IMR-90 (cell line): Measurements from ENCODE around the gene KCNIP3. TPM values are rescaled to one million over a fixed set of nuclear protein-coding genes. Genes with fewer than 3 reads are reported as not detected.
A peak's percentile ranks its signal among the peaks of the same experiment; 100 is the strongest.

Source experiments
- ATAC-seq: fragments of 200-7000 bp; cut with Tn5 transposase; 2 replicates; pipeline ENCODE4 v1.9.1; 2020; ENCODE audit warnings: low read depth, mild to moderate bottlenecking, moderate library complexity
- BruUV-seq: library from RNA; stranded (reverse); fragments of 400-500 nt; replicated peaks from 2 replicates; lab custom pipeline; 2021; lab: Mats Ljungman, UMichigan
- CTCF ChIA-PET: fragments of 300-600 bp; formaldehyde crosslinking; extraction: SDS; loops from one replicate; lab custom pipeline; 2021; ENCODE audit warnings: antibody characterized with exemption; lab: Yijun Ruan, JAX
- POLR2A ChIA-PET: fragments of 300-600 bp; sonication (Branson Sonifier 250); formaldehyde crosslinking; loops from one replicate; lab custom pipeline; 2022; ENCODE audit warnings: antibody characterized with exemption; ENCODE audit not compliant: unreplicated experiment; lab: Charles Lee
- DNase-seq: peaks from one replicate; pipeline ENCODE4 v3.0.0; 2013
- H2AFZ ChIP-seq: replicated peaks from 2 replicates; pipeline ENCODE3; 2013; ENCODE audit warnings: low read length, mild to moderate bottlenecking; ENCODE audit not compliant: poor library complexity
- H2AK5ac ChIP-seq: 2 replicates; pipeline ENCODE4 v1.6.1; 2013; ENCODE audit warnings: low read depth, low read length, inconsistent platforms
- H2AK9ac ChIP-seq: replicated peaks from 2 replicates; pipeline ENCODE3; 2013; ENCODE audit warnings: mild to moderate bottlenecking, low read depth, low read length, moderate library complexity; ENCODE audit not compliant: poor library complexity
- H2BK120ac ChIP-seq: 2 replicates; pipeline ENCODE4 v1.6.1; 2013; ENCODE audit warnings: low read depth, low read length, inconsistent platforms
- H2BK15ac ChIP-seq: 3 replicates; pipeline ENCODE4 v1.6.1; 2013; ENCODE audit warnings: low read depth, low read length, inconsistent platforms
- H2BK20ac ChIP-seq: 2 replicates; pipeline ENCODE4 v1.6.1; 2013; ENCODE audit warnings: low read depth, mild to moderate bottlenecking, inconsistent platforms, low read length, moderate library complexity
- H2BK5ac ChIP-seq: 2 replicates; pipeline ENCODE4 v1.6.1; 2013; ENCODE audit warnings: mild to moderate bottlenecking, low read depth, low read length, inconsistent platforms; ENCODE audit not compliant: poor library complexity, severe bottlenecking
- H3K14ac ChIP-seq: replicated peaks from 2 replicates; pipeline ENCODE4 v1.6.1; 2013; ENCODE audit warnings: low read depth, low read length, inconsistent platforms
- H3K18ac ChIP-seq: 2 replicates; pipeline ENCODE4 v1.6.1; 2013; ENCODE audit warnings: low read depth, low read length, control low read depth
- H3K23ac ChIP-seq: 2 replicates; pipeline ENCODE4 v1.6.1; 2013; ENCODE audit warnings: low read depth, low read length, inconsistent platforms
- H3K27ac ChIP-seq: 2 replicates; pipeline ENCODE4 v1.5.1; 2013; ENCODE audit warnings: mild to moderate bottlenecking, control low read depth, low read length; ENCODE audit not compliant: insufficient read depth
- H3K27me3 ChIP-seq: 2 replicates; pipeline ENCODE4 v1.6.1; 2013; ENCODE audit warnings: low read length; ENCODE audit not compliant: control insufficient read depth, insufficient read depth
- H3K36me3 ChIP-seq: 2 replicates; pipeline ENCODE4 v1.6.1; 2013; ENCODE audit warnings: low read length, mixed read lengths; ENCODE audit not compliant: control insufficient read depth, insufficient read depth
- H3K4ac ChIP-seq: 2 replicates; pipeline ENCODE4 v1.6.1; 2013; ENCODE audit warnings: low read depth, low read length, inconsistent platforms
- H3K4me1 ChIP-seq: 2 replicates; pipeline ENCODE4 v1.6.1; 2013; ENCODE audit warnings: low read length, mixed read lengths; ENCODE audit not compliant: control insufficient read depth, insufficient read depth
- H3K4me2 ChIP-seq: 2 replicates; pipeline ENCODE4 v1.6.1; 2013; ENCODE audit warnings: low read depth, mild to moderate bottlenecking, control low read depth, low read length, moderate library complexity
- H3K4me3 ChIP-seq: 2 replicates; pipeline ENCODE4 v1.5.1; 2013; ENCODE audit warnings: low read depth, mild to moderate bottlenecking, control low read depth, low read length, moderate library complexity; ENCODE audit not compliant: insufficient read depth
- H3K56ac ChIP-seq: 2 replicates; pipeline ENCODE4 v1.6.1; 2013; ENCODE audit warnings: low read length, inconsistent platforms; ENCODE audit not compliant: insufficient read depth; ENCODE audit errors: extremely low read depth
- H3K79me1 ChIP-seq, 2 experiments: 2 replicates each; pipeline ENCODE4 v1.6.1; 2013; ENCODE audit warnings: low read length in 2 of 2, inconsistent platforms in 1 of 2, low read depth in 1 of 2
- H3K9ac ChIP-seq: 2 replicates; pipeline ENCODE4 v1.6.1; 2013; ENCODE audit warnings: low read depth, low read length, control low read depth
- H3K9me1 ChIP-seq: 2 replicates; pipeline ENCODE4 v1.6.1; 2013; ENCODE audit warnings: low read length, inconsistent platforms; ENCODE audit not compliant: insufficient read depth
- H3K9me3 ChIP-seq: 2 replicates; pipeline ENCODE4 v1.6.1; 2013; ENCODE audit warnings: low read length; ENCODE audit not compliant: control insufficient read depth, insufficient read depth
- H4K20me1 ChIP-seq: 2 replicates; pipeline ENCODE4 v1.6.1; 2013; ENCODE audit warnings: low read length, inconsistent platforms; ENCODE audit not compliant: insufficient read depth
- H4K5ac ChIP-seq: 2 replicates; pipeline ENCODE4 v1.6.1; 2013; ENCODE audit warnings: mild to moderate bottlenecking, low read depth, low read length, control low read depth
- H4K8ac ChIP-seq, 2 experiments: 2 replicates each; pipeline ENCODE4 v1.6.1; 2013; ENCODE audit warnings: low read depth in 2 of 2, low read length in 2 of 2, control low read depth in 1 of 2, inconsistent platforms in 1 of 2
- H4K91ac ChIP-seq: 2 replicates; pipeline ENCODE4 v1.6.1; 2013; ENCODE audit warnings: low read depth, low read length, inconsistent platforms; ENCODE audit not compliant: insufficient read depth
- BHLHE40 ChIP-seq: fragments of 150-350 bp; IDR thresholded peaks from 2 replicates; pipeline ENCODE4 v1.6.1; 2016; ENCODE audit warnings: mild to moderate bottlenecking, low read depth, low read length
- CEBPB ChIP-seq: IDR thresholded peaks from 2 replicates; pipeline ENCODE4 v1.6.1; 2012; ENCODE audit warnings: low read depth, low read length, improper control_type of control experiment
- CHD1 ChIP-seq: IDR thresholded peaks from 2 replicates; pipeline ENCODE4 v1.6.1; 2012; ENCODE audit warnings: low read depth, low read length, improper control_type of control experiment
- CTCF ChIP-seq: conservative IDR thresholded peaks from 2 replicates; pipeline ENCODE4 v1.5.1; 2012; ENCODE audit warnings: mild to moderate bottlenecking, low read depth, low read length, improper control_type of control experiment
- ELK1 ChIP-seq: fragments of 150-350 bp; IDR thresholded peaks from 2 replicates; pipeline ENCODE4 v1.6.1; 2016; ENCODE audit warnings: low read depth, mild to moderate bottlenecking, low read length, moderate library complexity, borderline replicate concordance
- FOS ChIP-seq: fragments of 150-350 bp; IDR thresholded peaks from 2 replicates; pipeline ENCODE4 v1.6.1; 2016; ENCODE audit warnings: low read depth, low read length
- MAFK ChIP-seq: IDR thresholded peaks from 2 replicates; pipeline ENCODE4 v1.6.1; 2012; ENCODE audit warnings: low read depth, low read length, improper control_type of control experiment
- MAZ ChIP-seq: IDR thresholded peaks from 2 replicates; pipeline ENCODE4 v1.6.1; 2012; ENCODE audit warnings: low read depth, mild to moderate bottlenecking, low read length, improper control_type of control experiment, moderate library complexity, borderline replicate concordance
- MXI1 ChIP-seq: IDR thresholded peaks from 2 replicates; pipeline ENCODE4 v1.6.1; 2012; ENCODE audit warnings: low read depth, mild to moderate bottlenecking, low read length, moderate library complexity, borderline replicate concordance
- NFE2L2 ChIP-seq: fragments of 150-350 bp; IDR thresholded peaks from 2 replicates; pipeline ENCODE4 v1.6.1; 2016; ENCODE audit warnings: low read depth, mild to moderate bottlenecking, low read length
- POLR2A ChIP-seq: IDR thresholded peaks from 2 replicates; pipeline ENCODE4 v1.6.1; 2012; ENCODE audit warnings: mild to moderate bottlenecking, low read depth, low read length
- RAD21 ChIP-seq: IDR thresholded peaks from 2 replicates; pipeline ENCODE4 v1.6.1; 2012; ENCODE audit warnings: low read length, improper control_type of control experiment
- RCOR1 ChIP-seq: IDR thresholded peaks from 2 replicates; pipeline ENCODE4 v1.6.1; 2012; ENCODE audit warnings: mild to moderate bottlenecking, low read length, improper control_type of control experiment; ENCODE audit not compliant: insufficient replicate concordance
- RFX5 ChIP-seq: IDR thresholded peaks from 2 replicates; pipeline ENCODE4 v1.8.0; 2012; ENCODE audit warnings: low read depth, mild to moderate bottlenecking, low read length, moderate library complexity
- SMC3 ChIP-seq: fragments of 150-350 bp; IDR thresholded peaks from 2 replicates; pipeline ENCODE4 v1.6.1; 2016; ENCODE audit warnings: low read depth, mild to moderate bottlenecking, antibody characterized with exemption, low read length, moderate library complexity
- WGBS, 2 experiments: methylation state at CpG; one replicate each; pipeline versions ENCODE4 v1.1.5 to v1.1.7; 2013; ENCODE audit warnings: missing lambda C conversion rate in 2 of 2; ENCODE audit not compliant: insufficient read length in 1 of 2; ENCODE audit errors: extremely low coverage in 2 of 2; 5-methylcytosine and 5-hydroxymethylcytosine counted together
- dilution Hi-C: fragments of 300-500 bp; cut with HindIII; formaldehyde crosslinking; loops from one replicate; pipeline ENCODE4 v1.14.3; 2018; ENCODE audit warnings: low sequenced_read_pairs; ENCODE audit not compliant: unreplicated experiment
- in situ Hi-C: fragments of 300-500 bp; cut with MboI; formaldehyde crosslinking; loops from 3 replicates; pipeline ENCODE4 v1.14.3; 2019; ENCODE audit warnings: low sequenced_read_pairs, inconsistent platforms, mixed read lengths
- intact Hi-C: fragments of 100-400 bp; cut with micrococcal nuclease; formaldehyde crosslinking; loops from 2 replicates; pipeline ENCODE4 v1.10.0; 2022
- polyA plus RNA-seq, 3 experiments: library from polyadenylated mRNA; depleted of rRNA; stranded (reverse); fragments of >200 nt; gene quantifications; 2 replicates each; pipeline ENCODE4 v1.2.3, GENCODE V29; 2012; ENCODE audit warnings: low replicate concordance in 1 of 3
- total RNA-seq: library from RNA; depleted of rRNA; stranded (reverse); fragments of >200 nt; gene quantifications from 2 replicates; pipeline ENCODE4 v1.2.3, GENCODE V29; 2012
- TF ChIP-seq, protein P1 (sequence below): fragments of 150-350 bp; IDR thresholded peaks from 2 replicates; pipeline ENCODE4 v1.6.1; 2017; ENCODE audit warnings: mild to moderate bottlenecking, antibody characterized with exemption, low read length, low read depth

The KCNIP3 gene
- total and polyA plus RNA-seq, 2 of the 4 experiments (the other 2 are of a cell fraction), result 0.72 to 1.4 TPM

- H4K8ac ChIP-seq, result no peak overlapping the region
- dilution Hi-C loops (no loop called here), in situ Hi-C loops (no loop called here), intact Hi-C loops (no loop called here)
- H3K4ac ChIP-seq, result no peak overlapping the region
- H3K4me2 ChIP-seq, result no peak overlapping the region
- H3K23ac ChIP-seq, result no peak overlapping the region
- H2BK5ac ChIP-seq, result no peak overlapping the region
- H3K9me3 ChIP-seq, result no peaks in the 10 kb centered on the region
- no peak overlapping the region for H2BK15ac ChIP-seq
- no peak overlapping the region for H2BK20ac ChIP-seq
- WGBS, 2 experiments, result 7% methylated on average over 3 of the region's 6 CpGs; no CpG with 5 or more reads in 1 of the 2 experiments
- no peak overlapping the region for H3K4me3 ChIP-seq
- no peaks in the 10 kb centered on the region for H3K9me1 ChIP-seq
- H2BK120ac ChIP-seq, result no peak overlapping the region
- no peak overlapping the region for H3K9ac ChIP-seq
- DNase-seq, result no peak
- H4K20me1 ChIP-seq, result no peaks in the 10 kb centered on the region
- no peak overlapping the region for H3K14ac ChIP-seq
- no peak overlapping the region for H3K27ac ChIP-seq
- H3K79me1 ChIP-seq, result no peaks in the 10 kb centered on the region
- H4K91ac ChIP-seq, result no peak overlapping the region
- H3K27me3 ChIP-seq, result peaks cover 2% of the 10 kb centered on the region; the same call in 1 of the 2 replicates
- H3K18ac ChIP-seq, result no peak overlapping the region
- no TSS peak for BruUV-seq
- H3K36me3 ChIP-seq, result no peaks in the 10 kb centered on the region
- H2AFZ ChIP-seq, result no peak overlapping the region
- no peak overlapping the region for H2AK5ac ChIP-seq
- ChIA-PET POLR2A (no interaction called here), CTCF (no interaction called here)
- no peaks in the 10 kb centered on the region for H3K4me1 ChIP-seq
- no peak overlapping the region for H2AK9ac ChIP-seq
- no peak overlapping the region for H3K56ac ChIP-seq
- peak; percentile 49 for ATAC-seq
- H4K5ac ChIP-seq, result no peak overlapping the region
- no peak for TF ChIP-seq MAFK
- TF ChIP-seq RFX5, result no peak
- no peak for TF ChIP-seq FOS
- no peak for TF ChIP-seq ELK1
- TF ChIP-seq CEBPB, result no peak
- TF ChIP-seq MXI1, result no peak
- no peak for TF ChIP-seq SMC3
- no peak for TF ChIP-seq BHLHE40
- TF ChIP-seq RCOR1, result no peak
- TF ChIP-seq RAD21, result no peak
- no peak for TF ChIP-seq POLR2A
- no peak for TF ChIP-seq NFE2L2
- no peak for TF ChIP-seq CTCF
- TF ChIP-seq, protein P1, sequence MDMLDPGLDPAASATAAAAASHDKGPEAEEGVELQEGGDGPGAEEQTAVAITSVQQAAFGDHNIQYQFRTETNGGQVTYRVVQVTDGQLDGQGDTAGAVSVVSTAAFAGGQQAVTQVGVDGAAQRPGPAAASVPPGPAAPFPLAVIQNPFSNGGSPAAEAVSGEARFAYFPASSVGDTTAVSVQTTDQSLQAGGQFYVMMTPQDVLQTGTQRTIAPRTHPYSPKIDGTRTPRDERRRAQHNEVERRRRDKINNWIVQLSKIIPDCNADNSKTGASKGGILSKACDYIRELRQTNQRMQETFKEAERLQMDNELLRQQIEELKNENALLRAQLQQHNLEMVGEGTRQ, result no peak
- TF ChIP-seq MAZ, result no peak
- TF ChIP-seq CHD1, result no peak
These were observed 32.5 kb upstream of the KCNIP3 start for GRCh38 chr2:95264624-95265023.
